Measurements from ENCODE around the gene MFSD6.

MFSD6 gene

GRCh38 chr2:190533175-190533967, 125.2 kb downstream of the MFSD6 start:
- DNase-seq = peak in 2 of 4 experiments; percentile 12 to 23

- DNase-seq = peak in 1 of 4 experiments; percentile 21
Observed at GRCh38 chr2:190533968-190534309, 125.8 kb downstream of the MFSD6 start.

- DNase-seq = peak; percentile 74 to 91 (median 84)
Observed at GRCh38 chr2:190534310-190535120, 126.4 kb downstream of the MFSD6 start, which contains the start of gene NEMP2. Gene NEMP2 (minus strand): TSS chr2:190534722. CDS start chr2:190534655, 67 bp downstream.

- DNase-seq = no peak
Observed at GRCh38 chr2:190535121-190535439, 126.9 kb downstream of the MFSD6 start.

- DNase-seq = no peak
Observed at GRCh38 chr2:190535586-190535985, 127.4 kb downstream of the MFSD6 start.

- DNase-seq = no peak
Observed at GRCh38 chr2:190537765-190538164, 129.6 kb downstream of the MFSD6 start.

GRCh38 chr2:190538201-190538600, 130.0 kb downstream of the MFSD6 start:
- no peak for DNase-seq

GRCh38 chr2:190540048-190540447, 131.9 kb downstream of the MFSD6 start:
- DNase-seq = peak in 1 of 4 experiments; percentile 21

- DNase-seq = no peak
Observed at GRCh38 chr2:190545093-190545492, 136.9 kb downstream of the MFSD6 start.

- no peak for DNase-seq
Observed at GRCh38 chr2:190545555-190546385, 137.6 kb downstream of the MFSD6 start.

GRCh38 chr2:190546734-190547133, 138.6 kb downstream of the MFSD6 start:
- DNase-seq = no peak

- DNase-seq = no peak
Observed at GRCh38 chr2:190547886-190548285, 139.7 kb downstream of the MFSD6 start.

- no peak for DNase-seq
Observed at GRCh38 chr2:190550137-190550536, 142.0 kb downstream of the MFSD6 start.

Measured in suppressor macrophage (primary cell).